Measurements from ENCODE around the gene TCHP.
A peak's percentile ranks its signal among the peaks of the same experiment; 100 is the strongest.

TCHP gene

DNA sequence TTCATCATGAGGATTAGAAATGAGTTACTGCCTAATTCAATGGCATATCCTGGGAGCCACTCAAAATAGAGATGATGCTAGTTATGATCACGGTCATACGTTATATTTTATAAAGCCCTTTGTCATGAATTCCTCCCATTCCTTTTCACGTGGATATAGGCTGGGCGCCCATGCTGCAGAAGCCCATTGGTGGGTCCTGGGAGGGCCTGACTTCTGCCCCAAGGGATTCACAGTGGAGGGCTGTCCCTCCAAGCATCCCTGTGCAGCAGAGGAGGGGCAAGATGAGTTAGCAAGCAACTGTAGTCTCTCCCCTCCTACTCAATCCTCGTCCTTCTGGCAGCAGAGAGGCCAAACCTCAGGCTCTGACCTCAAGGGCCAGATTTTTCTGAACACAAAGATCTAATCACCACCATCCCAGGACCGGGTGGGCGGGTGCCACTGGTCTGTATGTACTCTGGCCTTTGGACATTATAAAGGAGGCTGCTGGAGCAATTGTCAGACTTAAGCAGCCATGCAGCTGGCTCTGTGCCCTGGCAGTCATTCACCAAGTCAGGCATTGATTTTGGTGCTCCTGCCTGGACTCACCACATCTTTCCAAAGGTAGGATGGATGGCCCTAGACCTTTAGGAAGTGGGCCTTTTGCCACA lies 28.3 kb upstream of the TCHP start:
- TF ChIP-seq, protein P1, sequence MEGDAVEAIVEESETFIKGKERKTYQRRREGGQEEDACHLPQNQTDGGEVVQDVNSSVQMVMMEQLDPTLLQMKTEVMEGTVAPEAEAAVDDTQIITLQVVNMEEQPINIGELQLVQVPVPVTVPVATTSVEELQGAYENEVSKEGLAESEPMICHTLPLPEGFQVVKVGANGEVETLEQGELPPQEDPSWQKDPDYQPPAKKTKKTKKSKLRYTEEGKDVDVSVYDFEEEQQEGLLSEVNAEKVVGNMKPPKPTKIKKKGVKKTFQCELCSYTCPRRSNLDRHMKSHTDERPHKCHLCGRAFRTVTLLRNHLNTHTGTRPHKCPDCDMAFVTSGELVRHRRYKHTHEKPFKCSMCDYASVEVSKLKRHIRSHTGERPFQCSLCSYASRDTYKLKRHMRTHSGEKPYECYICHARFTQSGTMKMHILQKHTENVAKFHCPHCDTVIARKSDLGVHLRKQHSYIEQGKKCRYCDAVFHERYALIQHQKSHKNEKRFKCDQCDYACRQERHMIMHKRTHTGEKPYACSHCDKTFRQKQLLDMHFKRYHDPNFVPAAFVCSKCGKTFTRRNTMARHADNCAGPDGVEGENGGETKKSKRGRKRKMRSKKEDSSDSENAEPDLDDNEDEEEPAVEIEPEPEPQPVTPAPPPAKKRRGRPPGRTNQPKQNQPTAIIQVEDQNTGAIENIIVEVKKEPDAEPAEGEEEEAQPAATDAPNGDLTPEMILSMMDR (conservative IDR thresholded peaks at IDR 0.05; ENCODE audit: low read depth), result no peak
- ChIA-PET CTCF (no interaction called here), POLR2A (ENCODE audit: low non-redundant PET) (no interaction called here)
- DNase-seq (ENCODE audit: low spot score), result no peak
- peak overlapping the region; percentile 24; the same call in 1 of the 2 replicates for H3K27ac ChIP-seq

DNA sequence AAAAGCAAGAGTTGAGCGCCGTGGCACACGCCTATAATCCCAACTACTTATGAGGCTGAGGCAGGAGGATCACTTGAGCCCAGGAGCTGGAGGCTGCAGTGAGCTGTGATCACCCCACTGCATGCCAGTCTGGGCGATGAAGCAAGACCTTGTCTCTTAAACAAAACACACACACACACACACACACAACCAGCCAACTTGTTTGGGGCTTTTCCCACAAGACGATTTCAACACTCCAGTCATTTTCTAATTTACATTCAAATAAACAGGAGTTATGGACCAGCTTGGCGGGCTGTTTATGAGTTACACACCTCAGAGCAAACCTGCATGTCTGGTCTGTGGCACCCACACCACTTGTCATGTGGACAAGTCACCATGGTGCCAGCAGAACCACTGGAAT lies 26.4 kb upstream of the TCHP start:
- CTCF ChIA-PET, result interaction anchor here (0.7 to 1.1 kb wide), 2 partner anchors 21 to 33 kb away, joined by 3 to 5 read pairs; no protein-coding TSS in a partner anchor
- DNase-seq (ENCODE audit: low spot score), result no peak
- H3K27ac ChIP-seq, result no peak overlapping the region
- POLR2A ChIA-PET (ENCODE audit: low non-redundant PET), result no interaction called here
- TF ChIP-seq, protein P1 (conservative IDR thresholded peaks at IDR 0.05; ENCODE audit: low read depth), result no peak

DNA sequence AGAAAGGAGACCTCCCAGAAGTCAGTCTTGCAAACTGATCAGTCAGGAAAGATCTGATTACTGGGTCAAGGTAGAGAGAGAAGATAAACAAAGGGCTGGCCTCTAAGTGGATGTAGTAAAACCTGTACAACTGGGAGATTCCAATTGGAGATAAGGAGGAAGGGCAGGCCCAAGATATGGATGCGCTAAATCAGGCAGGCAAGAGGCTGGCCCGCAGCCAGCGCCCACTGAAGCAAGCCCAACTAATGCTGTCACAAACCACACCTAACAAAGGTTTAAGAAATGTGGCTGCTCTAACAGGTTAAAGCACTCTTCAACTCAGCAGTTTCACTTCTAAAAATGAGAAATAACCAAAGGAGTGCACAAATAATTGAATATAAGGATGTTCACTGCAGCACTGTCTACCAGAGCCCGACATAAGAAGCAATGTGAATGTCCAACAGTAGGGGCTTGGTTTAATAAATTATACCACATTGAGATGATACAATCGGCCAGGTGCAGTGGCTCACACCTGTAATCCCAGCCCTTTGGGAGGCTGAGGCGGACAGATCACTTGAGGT lies 24.4 kb upstream of the TCHP start:
- DNase-seq (ENCODE audit: low spot score), result peak; percentile 16
- CTCF ChIA-PET, result interaction anchor here (1.4 kb wide), 1 partner anchor 22 kb away, joined by 5 read pairs; no protein-coding TSS in a partner anchor
- H3K27ac ChIP-seq, result no peak overlapping the region
- TF ChIP-seq, protein P1 (conservative IDR thresholded peaks at IDR 0.05; ENCODE audit: low read depth), result no peak
- POLR2A ChIA-PET (ENCODE audit: low non-redundant PET), result no interaction called here

DNA sequence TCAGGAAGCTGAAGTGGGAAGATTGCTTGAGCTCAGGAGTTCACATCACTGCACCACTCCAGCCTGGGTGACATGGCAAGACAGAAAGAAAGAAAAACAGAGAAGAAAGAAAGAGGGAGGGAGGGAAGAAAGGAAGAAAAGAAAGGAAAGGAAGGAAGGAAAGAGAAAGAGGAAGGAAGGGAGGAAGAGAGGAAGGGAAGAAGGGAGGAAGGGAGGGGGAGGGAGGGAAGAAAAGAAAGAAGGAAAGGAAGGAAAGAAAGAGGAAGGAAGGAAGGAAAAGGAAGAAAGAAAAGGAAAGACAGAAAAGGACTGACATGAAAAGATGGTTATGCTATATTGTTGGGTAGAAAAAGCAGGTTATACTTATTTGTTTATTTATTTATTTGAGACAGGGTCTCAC lies 23.7 kb upstream of the TCHP start:
- TF ChIP-seq, protein P1 (conservative IDR thresholded peaks at IDR 0.05; ENCODE audit: low read depth), result no peak
- POLR2A ChIA-PET (ENCODE audit: low non-redundant PET), result no interaction called here
- DNase-seq (ENCODE audit: low spot score), result no peak
- no peak overlapping the region for H3K27ac ChIP-seq
- CTCF ChIA-PET, result no interaction called here

DNA sequence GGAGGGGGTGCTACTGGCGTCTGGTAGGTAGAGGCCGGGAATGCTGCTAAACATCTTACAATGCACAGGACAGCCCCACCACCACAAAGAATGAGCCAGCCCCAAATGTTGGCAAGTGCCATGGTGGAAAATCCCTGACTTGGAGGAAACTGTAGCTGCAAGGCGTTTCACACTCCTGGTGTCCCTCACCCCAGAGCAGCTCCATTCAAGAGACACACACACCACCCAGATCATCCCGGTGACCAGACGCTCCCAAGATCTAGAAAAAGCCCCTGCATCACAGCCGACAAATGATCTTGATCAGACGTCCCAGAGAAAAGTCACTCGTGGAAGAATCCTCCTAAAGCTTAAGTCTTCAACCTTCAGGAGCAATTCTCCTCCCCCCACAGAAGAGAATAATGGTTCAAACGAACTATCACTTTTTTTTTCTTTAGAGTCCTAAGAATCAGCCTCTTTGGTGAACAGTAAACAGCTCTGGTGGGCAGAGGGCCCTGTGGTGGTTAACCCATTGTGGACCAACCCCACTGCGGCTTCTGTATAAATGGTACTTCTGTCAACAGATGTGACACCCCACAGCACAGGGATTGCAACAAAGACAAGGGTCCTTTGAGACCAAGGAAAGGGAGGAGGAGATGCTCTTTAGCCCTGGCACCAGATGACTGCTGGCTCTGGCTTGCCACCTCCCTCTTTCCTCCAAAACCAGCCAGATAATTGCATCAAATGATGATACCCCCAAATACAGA lies 22.4 kb upstream of the TCHP start:
- ChIA-PET POLR2A (ENCODE audit: low non-redundant PET) (no interaction called here), CTCF (interaction anchor here (2.7 kb wide), 1 partner anchor 25 kb away, joined by 11 read pairs; no protein-coding TSS in a partner anchor)
- H3K27ac ChIP-seq, result no peak overlapping the region
- DNase-seq (ENCODE audit: low spot score), result no peak
- TF ChIP-seq, protein P1 (conservative IDR thresholded peaks at IDR 0.05; ENCODE audit: low read depth), result no peak

DNA sequence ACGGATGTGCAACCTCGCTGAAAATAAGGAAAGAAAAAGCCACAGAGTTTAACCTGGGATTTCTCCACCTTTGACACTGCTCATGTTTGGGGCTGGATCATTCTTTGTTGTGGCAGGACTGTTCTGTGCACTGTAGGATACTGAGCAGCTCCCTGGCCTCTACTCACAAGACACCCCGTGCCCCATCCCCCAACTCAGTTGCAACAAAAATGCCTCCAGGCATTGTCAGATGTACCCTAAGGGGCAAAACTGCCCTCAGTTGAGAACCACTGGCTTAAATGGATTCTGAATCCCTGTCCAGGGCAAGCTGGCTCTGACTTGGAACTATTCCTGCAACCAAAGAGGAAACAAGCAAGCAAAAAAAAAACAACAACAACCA lies 21.8 kb upstream of the TCHP start:
- ChIA-PET CTCF (interaction anchor here (2.7 kb wide), 1 partner anchor 25 kb away, joined by 11 read pairs; no protein-coding TSS in a partner anchor), POLR2A (ENCODE audit: low non-redundant PET) (no interaction called here)
- TF ChIP-seq, protein P1 (conservative IDR thresholded peaks at IDR 0.05; ENCODE audit: low read depth), result no peak
- H3K27ac ChIP-seq, result no peak overlapping the region
- no peak for DNase-seq (ENCODE audit: low spot score)
